ENCODE measurements around the gene TNNC1.

Gene TNNC1

DNA sequence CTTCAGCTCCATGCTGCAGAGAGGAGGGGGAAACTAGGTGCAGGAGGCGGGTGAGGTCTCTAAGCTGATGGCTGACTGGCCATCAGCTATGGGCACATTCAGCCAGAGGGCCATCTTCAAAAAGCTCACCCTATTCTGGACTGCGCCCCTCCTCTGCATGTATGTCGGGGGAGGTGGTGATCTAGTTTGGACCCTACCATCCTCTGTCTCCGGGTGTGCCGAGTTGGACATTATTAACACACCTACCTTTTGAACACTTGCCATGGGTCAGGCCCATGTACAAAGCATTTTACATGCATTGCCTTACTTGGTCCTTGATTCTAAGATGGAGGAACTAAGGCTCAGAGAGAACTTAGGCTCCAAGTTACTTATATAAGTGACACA is 3.0 kb upstream of the TNNC1 start:
- ChIA-PET POLR2A (interaction anchor here (1.0 to 1.6 kb wide), 3 partner anchors 8 to 79 kb away, joined by 3 to 6 read pairs (median 4); partner anchors contain the start of gene UQCC5), CTCF (no interaction called here)
- no peak for DNase-seq (ENCODE audit: extremely low spot score)
- TF ChIP-seq LEF1 (IDR thresholded peaks at IDR 0.05; ENCODE audit: borderline replicate concordance) (no peak), ARNT (IDR thresholded peaks at IDR 0.05) (no peak), BHLHE40 (IDR thresholded peaks at IDR 0.05; ENCODE audit: borderline replicate concordance) (no peak), ZNF384 (IDR thresholded peaks at IDR 0.05) (no peak), ELF4 (IDR thresholded peaks at IDR 0.05) (no peak), CTBP1 (IDR thresholded peaks at IDR 0.05; ENCODE audit: borderline replicate concordance) (no peak), FOXK2 (IDR thresholded peaks at IDR 0.05) (no peak)

DNA sequence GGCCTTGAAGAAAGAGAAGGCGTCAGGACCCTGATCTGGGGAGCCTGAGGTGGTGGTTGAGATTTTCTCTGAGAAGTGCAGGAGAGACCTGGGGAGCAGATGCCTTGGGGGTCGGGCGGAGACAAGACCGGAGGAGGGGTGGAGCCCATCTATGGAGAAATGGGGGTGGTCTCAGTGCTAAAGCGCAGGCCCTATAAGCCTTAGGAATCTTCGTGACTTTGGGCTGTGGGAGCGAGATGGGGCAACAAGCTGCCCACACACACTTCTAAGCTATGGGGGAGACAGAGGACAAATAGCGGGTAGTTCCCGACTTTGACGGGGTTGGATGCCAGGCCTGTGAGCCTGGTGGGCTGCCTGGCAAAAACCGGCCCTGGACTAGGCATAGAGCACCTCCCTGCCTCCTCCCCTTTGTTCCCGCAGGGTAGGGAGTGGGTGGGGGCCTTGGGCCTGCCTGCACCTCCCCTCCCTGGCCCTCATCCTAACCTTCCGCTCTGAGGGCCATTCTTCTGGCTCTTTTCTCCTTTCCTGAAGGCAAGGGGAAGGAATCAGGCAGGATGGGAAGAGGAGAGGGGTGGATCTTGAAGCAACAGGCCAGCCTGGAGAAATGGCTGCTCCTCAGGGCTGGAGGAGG is 2.4 kb upstream of the TNNC1 start:
- ChIA-PET CTCF (no interaction called here), POLR2A (interaction anchor here (1.0 to 1.6 kb wide), 3 partner anchors 8 to 80 kb away, joined by 3 to 6 read pairs (median 4); partner anchors contain the start of gene UQCC5)
- TF ChIP-seq ZNF384 (IDR thresholded peaks at IDR 0.05) (no peak), SUZ12 (IDR thresholded peaks at IDR 0.05) (no peak), TARDBP (IDR thresholded peaks at IDR 0.05) (no peak), ARNT (IDR thresholded peaks at IDR 0.05) (no peak), FOXK2 (IDR thresholded peaks at IDR 0.05) (no peak), LEF1 (IDR thresholded peaks at IDR 0.05; ENCODE audit: borderline replicate concordance) (no peak), ELF4 (IDR thresholded peaks at IDR 0.05) (no peak), CTBP1 (IDR thresholded peaks at IDR 0.05; ENCODE audit: borderline replicate concordance) (no peak), L3MBTL2 (conservative IDR thresholded peaks at IDR 0.05) (no peak), NFRKB (IDR thresholded peaks at IDR 0.05) (no peak), FOXM1 (IDR thresholded peaks at IDR 0.05; ENCODE audit: borderline replicate concordance) (no peak), FOXA1 (IDR thresholded peaks at IDR 0.05) (no peak), SP1 (IDR thresholded peaks at IDR 0.05) (no peak), BHLHE40 (IDR thresholded peaks at IDR 0.05; ENCODE audit: borderline replicate concordance) (no peak), HDGF (IDR thresholded peaks at IDR 0.05; ENCODE audit: borderline replicate concordance) (no peak)
- TF ChIP-seq, protein P1, sequence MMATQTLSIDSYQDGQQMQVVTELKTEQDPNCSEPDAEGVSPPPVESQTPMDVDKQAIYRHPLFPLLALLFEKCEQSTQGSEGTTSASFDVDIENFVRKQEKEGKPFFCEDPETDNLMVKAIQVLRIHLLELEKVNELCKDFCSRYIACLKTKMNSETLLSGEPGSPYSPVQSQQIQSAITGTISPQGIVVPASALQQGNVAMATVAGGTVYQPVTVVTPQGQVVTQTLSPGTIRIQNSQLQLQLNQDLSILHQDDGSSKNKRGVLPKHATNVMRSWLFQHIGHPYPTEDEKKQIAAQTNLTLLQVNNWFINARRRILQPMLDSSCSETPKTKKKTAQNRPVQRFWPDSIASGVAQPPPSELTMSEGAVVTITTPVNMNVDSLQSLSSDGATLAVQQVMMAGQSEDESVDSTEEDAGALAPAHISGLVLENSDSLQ (IDR thresholded peaks at IDR 0.05) = no peak
- peak; percentile 39 for DNase-seq (ENCODE audit: extremely low spot score)

DNA sequence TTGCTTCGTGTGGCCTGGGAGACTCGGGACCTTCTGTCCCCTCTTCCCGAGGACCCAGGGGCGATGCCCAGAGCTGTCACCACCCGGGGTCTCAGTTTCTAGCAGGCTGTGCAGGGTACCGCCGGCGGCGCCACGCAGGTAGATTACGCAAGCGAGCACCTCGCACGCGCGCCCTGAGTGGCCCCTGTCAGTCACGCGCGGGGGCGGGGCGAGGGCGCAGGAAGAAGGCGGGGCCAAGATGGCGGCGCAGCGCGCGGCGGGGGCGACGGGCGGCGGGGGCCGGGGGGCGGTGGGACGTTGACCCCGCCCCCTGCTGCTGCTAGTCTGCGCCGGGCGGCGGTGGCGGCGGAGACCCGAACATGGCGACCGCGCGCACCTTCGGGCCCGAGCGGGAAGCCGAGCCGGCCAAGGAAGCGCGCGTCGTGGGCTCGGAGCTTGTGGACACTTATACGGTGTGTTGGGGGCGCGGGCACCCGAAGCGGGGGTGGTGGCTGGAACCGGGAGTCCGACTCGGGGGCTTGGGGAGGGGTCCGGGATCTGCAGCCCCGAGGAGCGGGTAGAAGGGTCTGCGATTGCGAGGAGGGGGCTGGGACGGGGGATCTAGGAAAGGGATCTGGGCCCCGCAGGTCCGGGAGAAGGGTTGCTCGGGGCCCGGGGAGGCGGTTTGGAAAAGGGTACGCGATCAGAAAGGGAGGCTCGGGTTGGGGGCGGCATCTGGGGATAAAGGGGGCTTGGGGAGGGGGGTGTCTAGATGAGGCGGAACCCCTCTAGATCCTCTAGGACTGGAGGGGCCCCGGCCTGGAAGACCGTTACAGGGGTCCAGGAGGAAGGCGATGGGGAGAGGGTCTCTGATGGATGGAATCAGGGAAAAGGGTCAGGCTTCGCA is 1.7 kb upstream of the TNNC1 start, which contains the start of gene NISCH:
Gene NISCH (plus strand): TSS at position 322 of the 886 bp plus-strand sequence. CDS start 38 bp downstream, at position 360.
- POLR2A ChIA-PET = no interaction called here
- CTCF ChIA-PET = interaction anchor here (0.6 kb wide), 1 partner anchor 319 kb away, joined by 3 read pairs; no protein-coding TSS in a partner anchor
- DNase-seq (ENCODE audit: extremely low spot score) = peak; percentile 92
- TF ChIP-seq ELF4 (IDR thresholded peaks at IDR 0.05) = no peak; the same call in 1 of the 2 replicates
- TF ChIP-seq LEF1 (IDR thresholded peaks at IDR 0.05; ENCODE audit: borderline replicate concordance) = no peak
- TF ChIP-seq FOXA1 (IDR thresholded peaks at IDR 0.05) = no peak
- TF ChIP-seq ARNT (IDR thresholded peaks at IDR 0.05) = peak; percentile 58; the same call in 1 of the 2 replicates
- TF ChIP-seq L3MBTL2 (conservative IDR thresholded peaks at IDR 0.05) = no peak; the same call in 1 of the 2 replicates
- TF ChIP-seq, protein P1 (IDR thresholded peaks at IDR 0.05) = peak; percentile 98
- no peak for TF ChIP-seq ZNF384 (IDR thresholded peaks at IDR 0.05)
- no peak for TF ChIP-seq HDGF (IDR thresholded peaks at IDR 0.05; ENCODE audit: borderline replicate concordance)
- no peak for TF ChIP-seq SP1 (IDR thresholded peaks at IDR 0.05)

DNA sequence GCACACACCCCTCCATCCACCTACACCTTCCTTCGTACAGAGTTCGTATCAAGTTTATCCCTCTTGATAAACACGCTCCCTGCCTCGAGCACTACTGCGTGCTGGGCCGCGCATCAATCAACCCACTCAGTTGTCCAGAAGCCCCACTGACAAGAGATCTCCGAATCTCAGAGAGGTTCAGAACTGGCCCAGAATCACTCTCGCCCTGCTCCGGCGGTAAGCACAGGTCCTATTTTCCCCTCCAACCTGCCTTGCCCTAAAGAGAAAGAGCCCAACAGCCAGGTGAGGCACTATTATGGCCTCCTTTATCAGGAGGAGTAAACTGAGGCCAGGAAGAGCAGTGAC is 1.1 kb upstream of the TNNC1 start:
- TF ChIP-seq HDGF (IDR thresholded peaks at IDR 0.05; ENCODE audit: borderline replicate concordance) (no peak), ZNF384 (IDR thresholded peaks at IDR 0.05) (no peak), L3MBTL2 (conservative IDR thresholded peaks at IDR 0.05) (peak; percentile 71), SP1 (IDR thresholded peaks at IDR 0.05) (no peak), ARNT (IDR thresholded peaks at IDR 0.05) (no peak), TARDBP (IDR thresholded peaks at IDR 0.05) (no peak), FOXA1 (IDR thresholded peaks at IDR 0.05) (no peak)
- TF ChIP-seq, protein P1 (IDR thresholded peaks at IDR 0.05) = no peak
- ChIA-PET POLR2A (interaction anchor here (0.7 to 1.6 kb wide), 3 partner anchors 10 to 81 kb away, joined by 3 read pairs; partner anchors contain the start of genes SEMA3G and UQCC5), CTCF (interaction anchor here (0.6 kb wide), 1 partner anchor 318 kb away, joined by 3 read pairs; no protein-coding TSS in a partner anchor)
- no peak for DNase-seq (ENCODE audit: extremely low spot score)

DNA sequence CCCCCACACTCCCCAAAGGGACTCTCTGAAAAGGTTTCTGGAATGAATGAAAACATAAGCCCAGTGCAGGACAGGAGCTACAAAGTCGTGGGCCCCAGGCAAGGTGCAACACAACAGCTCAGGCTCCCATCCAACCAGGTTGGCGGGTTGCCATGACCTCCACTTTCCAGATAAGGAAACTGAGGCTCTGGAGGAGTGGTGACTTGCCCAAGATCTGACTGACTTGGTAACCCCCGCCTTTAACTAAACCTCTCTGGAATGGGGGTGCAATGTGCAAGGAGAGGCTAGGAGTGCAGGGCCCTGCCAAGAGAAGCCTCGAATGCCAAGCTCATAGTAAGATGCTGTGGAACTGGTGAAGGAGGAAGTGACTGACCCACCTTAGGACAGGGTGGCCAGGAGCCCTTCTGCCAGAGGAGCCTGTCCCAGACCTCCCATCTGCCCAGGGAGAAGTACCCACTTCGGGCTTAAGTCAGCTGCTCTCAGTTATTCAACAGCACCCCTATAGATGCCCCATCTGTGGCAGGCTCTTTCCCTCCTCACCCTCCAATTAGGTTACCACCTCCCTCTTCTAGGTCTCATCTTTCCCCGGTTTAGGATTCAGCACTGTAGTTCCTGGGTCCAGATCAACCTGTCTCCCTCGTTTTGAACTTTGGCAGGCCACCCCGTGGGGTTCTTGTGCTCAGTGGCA is 553 bp upstream of the TNNC1 start:
- TF ChIP-seq BHLHE40 (IDR thresholded peaks at IDR 0.05; ENCODE audit: borderline replicate concordance) (no peak), ELF4 (IDR thresholded peaks at IDR 0.05) (no peak), SUZ12 (IDR thresholded peaks at IDR 0.05) (no peak), L3MBTL2 (conservative IDR thresholded peaks at IDR 0.05) (no peak), HDGF (IDR thresholded peaks at IDR 0.05; ENCODE audit: borderline replicate concordance) (no peak)
- CTCF ChIA-PET = interaction anchor here (0.6 kb wide), 1 partner anchor 317 kb away, joined by 3 read pairs; no protein-coding TSS in a partner anchor
- POLR2A ChIA-PET = interaction anchor here (0.7 to 1.6 kb wide), 4 partner anchors 9 to 82 kb away, joined by 3 to 4 read pairs (median 3); partner anchors contain the start of genes SEMA3G and UQCC5

More for the DNA sequence above, 553 bp upstream of the TNNC1 start:
- no peak for DNase-seq (ENCODE audit: extremely low spot score)
